Fibroblast of the conjunctiva (primary cell): Measurements from ENCODE around the gene SWT1.
"Not testable (repeated sequence)": the region's sequence is repeated elsewhere in the genome, so short reads cannot be mapped to it uniquely, and the experiment has no call there.

Experiments
- DNase-seq: peaks from one replicate; pipeline ENCODE4 v3.0.0-alpha.2; 2010; ENCODE audit warnings: low read depth

The SWT1 gene

DNA sequence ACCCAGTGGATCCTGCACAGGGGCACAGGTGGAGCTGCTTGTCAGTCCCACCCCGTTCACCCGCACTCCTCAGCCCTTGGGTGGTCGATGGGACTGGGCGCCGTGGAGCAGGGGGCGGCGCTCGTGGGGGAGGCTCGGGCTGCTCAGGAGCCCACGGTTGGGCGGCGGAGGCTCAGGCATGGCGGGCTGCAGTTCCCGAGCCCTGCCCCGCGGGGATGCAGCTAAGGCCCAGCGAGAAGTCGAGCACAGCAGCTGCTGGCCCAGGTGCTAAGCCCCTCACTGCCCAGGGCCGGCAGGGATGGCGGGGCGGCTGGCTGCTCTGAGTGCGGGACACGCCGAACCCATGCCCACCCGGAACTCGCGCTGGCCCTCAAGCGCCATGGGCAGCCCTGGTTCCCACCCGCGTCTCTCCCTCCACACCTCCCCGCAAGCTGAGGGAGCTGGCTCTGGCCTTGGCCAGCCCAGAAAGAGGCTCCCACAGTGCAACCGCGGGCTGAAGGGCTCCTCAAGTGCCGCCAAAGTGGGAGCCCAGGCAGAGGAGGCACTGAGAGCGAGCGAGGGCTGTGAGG, 164.8 kb downstream of the SWT1 start:
- not testable (repeated sequence) for DNase-seq

- DNase-seq: no peak
Measured at GRCh38 chr1:185322636-185323035, 165.7 kb downstream of the SWT1 start.

GRCh38 chr1:185324118-185324517, 167.2 kb downstream of the SWT1 start:
- DNase-seq: no peak

DNA sequence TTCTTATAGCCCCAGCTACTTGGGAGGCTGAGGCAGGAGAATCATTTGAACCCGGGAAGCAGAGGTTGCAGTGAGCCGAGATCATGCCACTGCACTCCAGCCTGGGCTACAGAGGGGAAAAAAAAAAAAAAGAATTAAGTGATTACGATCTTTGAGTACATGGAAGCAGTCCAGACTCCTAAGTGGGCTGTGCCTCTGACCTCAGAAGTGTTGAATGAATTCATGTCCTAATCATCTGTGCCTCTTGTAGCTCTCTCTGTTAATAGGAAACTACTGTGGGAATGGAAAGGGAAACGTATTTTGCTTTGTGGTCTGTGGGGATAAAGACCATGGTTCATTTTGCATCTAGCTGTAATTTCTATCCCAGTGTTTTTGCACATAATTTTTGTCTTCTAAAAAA, 168.4 kb downstream of the SWT1 start:
- DNase-seq: no peak

DNA sequence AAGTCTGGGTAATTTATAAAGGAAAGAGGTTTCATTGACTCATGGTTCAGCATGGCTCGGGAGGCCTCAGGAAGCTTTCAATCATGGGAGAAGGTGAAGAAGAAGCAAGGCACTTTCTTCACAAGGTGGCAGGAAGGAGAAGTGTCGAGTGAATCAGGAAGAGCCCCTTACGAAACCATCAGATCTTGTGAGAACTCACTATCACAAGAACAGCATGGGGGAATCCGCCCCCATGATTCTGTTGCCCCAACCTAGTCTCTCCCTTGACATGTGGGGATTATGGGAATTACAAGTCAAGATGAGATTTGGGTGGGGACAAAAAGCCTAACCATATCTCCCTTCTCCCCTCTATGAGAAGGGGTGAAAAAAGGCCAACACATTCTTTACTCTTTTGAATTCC, 171.3 kb downstream of the SWT1 start:
- no peak for DNase-seq

DNA sequence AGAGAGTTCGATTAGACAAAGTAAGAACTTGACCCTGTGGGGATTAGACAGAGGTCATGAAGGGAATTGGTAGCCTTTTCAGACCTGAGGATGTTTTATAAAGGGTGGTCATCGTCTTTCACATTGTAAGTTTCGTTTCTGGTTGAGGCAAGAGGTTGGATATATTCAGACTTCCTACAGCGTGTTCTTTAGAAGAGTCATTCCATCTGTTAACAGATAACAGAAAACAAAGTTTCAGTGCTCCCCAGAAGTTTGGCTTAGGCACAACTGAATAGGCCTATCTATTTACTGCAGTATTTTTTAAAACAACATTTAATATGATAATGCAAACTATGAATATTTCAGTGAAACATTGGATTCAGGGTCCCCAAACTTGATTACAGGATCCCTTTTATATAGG, 177.2 kb downstream of the SWT1 start:
- no peak for DNase-seq

DNA sequence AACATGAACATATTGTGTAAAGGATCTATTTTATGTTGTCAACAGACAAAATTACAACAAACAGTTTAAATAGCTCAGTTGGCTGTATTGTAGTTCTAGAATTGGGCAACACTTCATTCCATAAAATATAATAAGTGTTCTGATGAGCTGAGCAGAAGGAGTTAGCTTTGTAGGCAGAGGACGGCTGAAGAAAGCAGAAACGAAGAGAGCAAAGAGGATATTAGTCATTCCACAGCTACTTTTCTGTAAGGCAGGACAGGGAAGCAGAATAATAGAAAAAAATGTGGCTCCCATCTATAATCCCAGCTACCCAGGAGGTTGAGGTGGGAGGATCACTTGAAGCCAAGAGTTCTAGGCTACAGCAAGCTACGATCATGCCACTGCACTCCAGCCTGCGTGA, 180.3 kb downstream of the SWT1 start:
- DNase-seq: no peak

- DNase-seq: no peak
Measured at GRCh38 chr1:185338719-185339622, 182.0 kb downstream of the SWT1 start.

GRCh38 chr1:185341196-185341781, 184.3 kb downstream of the SWT1 start:
- no peak for DNase-seq
